Dermis blood vessel endothelial cell (primary cell): ENCODE results near the gene DUS3L. TPM values are rescaled to one million over a fixed set of nuclear protein-coding genes. Genes with fewer than 3 reads are reported as not detected.
"Not testable (repeated sequence)": the region's sequence is repeated elsewhere in the genome, so short reads cannot be mapped to it uniquely, and the experiment has no call there.

Source experiments
- DNase-seq: peaks from one replicate; pipeline ENCODE4 v3.0.0; 2010
- total RNA-seq: library from RNA; depleted of rRNA; stranded (reverse); fragments of >200 nt; gene quantifications from 2 replicates; pipeline ENCODE4 v1.2.3, GENCODE V29; 2014

Gene DUS3L
- total RNA-seq, 1 donor from 2014 or later = 21.8 TPM

DNA sequence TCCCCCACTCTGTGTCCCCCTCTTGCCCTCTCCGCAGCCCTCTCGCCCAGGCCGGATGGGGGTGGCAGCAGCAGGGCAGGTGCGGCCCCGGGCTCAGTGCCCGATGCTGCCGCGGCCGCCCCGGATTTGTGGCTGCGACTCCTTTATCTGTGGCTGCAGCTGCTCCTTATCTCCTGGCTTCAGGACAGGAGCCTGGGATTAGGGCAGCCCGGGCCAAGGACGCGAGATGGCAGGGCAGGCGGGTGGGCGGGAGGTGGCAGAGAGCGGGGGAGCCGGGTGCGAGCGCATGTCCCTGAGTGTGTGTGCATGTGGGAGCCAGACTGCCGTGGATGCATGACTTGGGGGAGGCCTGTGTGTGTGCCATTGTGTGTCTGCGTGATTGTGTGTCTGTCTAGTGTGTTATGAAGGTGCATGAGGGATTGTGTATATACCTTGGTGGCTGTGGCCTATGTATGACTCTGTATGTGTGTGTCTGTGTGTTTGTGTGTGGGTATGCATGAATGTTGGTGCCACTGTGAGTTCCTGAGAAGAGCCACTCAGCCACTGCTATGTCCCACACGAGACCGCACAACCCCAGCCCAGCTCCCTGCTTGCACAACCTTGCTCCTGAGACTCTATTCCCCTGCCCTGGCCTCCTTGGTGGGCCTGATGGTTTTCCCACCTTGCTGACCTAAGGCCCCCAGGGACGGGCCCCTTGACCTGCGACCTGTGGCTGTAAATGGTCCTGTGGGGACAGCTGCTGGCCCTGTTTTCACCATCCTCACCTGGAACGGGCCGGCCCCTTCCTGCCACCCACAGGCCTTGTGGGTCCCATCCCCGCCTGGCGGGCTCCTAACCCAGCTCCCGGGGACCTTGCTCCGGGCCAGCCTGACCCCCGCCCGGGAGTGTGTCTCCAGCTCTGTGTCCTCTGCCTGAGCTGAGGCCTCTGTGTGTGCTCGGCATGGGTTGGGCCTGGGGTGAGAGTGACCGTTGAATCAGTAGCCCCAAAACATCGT is 8.6 kb upstream of the DUS3L start:
- DNase-seq = no peak

DNA sequence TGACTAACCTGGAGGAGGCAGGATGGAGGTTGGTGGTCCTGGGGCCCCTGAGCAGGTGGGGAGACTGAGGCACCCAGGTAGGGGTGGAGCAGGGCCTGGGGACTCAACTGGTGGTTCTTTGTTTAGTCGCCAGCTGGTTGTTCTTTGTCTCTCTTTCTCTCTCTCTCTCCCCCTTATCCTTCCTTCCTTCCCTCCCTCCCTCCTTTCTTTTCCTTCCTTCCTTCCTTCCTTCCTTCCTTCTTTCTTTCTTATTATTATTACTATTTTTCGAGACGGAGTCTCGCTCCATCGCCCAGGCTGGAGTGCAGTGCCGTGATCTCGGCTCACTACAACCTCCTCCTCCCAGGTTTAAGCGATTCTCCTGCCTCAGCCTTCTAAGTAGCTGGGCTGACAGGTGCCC is 7.3 kb upstream of the DUS3L start:
- DNase-seq = no peak

DNA sequence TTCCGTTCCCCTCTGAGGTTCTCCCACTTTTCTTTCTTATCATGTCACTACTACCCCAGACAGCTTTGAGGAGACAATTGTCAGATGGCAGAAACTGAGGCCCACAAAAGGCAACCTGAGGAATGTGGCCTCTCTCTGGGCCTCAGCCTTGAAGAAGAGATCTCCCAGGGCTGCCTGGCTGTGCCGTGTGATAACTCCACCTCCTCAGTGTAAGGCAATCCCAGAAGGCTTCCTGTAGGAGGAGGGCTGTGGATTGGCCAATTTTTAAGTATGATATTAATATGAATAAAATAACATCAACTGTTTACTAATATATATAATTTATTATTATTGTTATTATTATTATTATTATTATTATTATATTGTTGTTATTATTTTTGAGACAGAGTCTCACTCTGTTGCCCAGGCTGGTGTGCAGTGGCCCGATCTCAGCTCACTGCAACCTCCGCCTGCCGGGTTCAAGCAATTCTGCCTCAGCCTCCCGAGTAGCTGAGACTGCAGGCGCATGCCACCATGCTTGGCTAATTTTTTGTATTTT is 4.5 kb upstream of the DUS3L start:
- no peak for DNase-seq

DNA sequence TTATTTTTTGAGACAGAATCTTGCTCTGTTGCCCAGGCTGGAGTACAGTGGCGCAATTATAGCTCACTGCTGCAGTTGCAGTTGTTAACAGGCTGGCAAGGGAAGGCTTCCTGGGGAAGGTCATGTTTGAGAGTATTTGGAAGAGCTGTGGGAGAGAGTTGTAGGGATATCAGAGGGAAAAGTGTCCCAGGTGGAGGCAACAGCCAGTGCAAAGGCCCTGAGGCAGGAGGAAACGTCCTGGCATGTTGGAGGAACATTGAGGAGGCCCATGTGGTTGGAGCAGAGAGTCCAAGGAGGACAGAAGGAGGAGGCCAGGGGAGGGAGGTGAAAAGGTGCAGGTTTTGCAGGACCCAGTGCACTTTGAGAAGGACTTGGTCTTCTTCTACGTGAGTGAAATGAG is 2.2 kb upstream of the DUS3L start:
- DNase-seq = no peak

DNA sequence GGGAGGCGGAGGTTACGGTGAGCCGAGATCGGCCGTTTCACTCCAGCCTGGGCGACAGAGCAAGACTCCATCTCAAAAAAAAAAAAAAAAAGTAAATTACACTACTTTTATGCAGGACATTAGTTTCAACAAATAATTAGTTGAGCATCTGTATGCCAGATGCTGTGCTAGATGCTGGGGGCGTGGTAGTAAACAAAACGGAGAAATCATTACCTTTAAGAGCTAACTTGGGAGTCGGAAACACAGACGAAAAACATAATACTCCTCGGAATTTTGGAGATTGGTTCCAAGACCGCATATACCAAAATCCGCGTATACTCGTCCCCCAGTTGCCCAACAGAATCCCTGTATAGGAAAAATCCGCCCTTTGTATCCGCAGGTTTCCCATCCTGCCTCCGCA is 1.3 kb upstream of the DUS3L start:
- DNase-seq = no peak

DNA sequence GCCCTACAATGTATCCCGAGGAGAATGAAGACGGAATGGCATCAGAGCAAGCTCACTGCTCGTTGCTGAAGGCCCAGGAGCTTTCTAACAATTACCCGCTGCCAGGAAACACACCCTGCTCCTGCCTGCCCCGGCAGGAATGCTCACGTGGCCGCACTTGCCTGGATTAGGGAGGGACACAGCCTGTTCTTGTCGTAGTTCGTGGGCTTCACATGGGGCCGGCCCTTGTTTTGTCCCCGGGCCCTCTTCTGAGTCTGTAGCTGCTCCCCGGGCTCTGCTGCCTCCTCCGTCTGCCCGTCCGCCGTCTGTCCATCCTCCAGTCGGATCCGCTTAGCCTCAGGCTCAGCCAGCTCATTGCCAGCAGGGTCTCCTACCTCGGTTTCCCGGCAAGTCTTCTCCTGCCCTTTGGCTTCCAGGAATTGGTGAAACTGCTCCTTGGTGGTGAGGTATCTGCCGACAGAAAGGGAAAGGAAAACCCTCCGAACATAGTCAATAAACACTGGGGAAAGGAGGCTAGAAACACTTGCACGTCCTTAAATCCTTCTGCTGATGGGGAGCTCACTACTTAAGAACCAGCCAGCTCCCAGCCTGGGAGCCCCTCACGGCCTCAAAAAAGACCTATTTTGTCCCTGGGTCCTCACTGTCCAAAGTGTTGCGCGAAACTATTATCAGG is 941 bp downstream of the DUS3L start:
- DNase-seq = no peak

DNA sequence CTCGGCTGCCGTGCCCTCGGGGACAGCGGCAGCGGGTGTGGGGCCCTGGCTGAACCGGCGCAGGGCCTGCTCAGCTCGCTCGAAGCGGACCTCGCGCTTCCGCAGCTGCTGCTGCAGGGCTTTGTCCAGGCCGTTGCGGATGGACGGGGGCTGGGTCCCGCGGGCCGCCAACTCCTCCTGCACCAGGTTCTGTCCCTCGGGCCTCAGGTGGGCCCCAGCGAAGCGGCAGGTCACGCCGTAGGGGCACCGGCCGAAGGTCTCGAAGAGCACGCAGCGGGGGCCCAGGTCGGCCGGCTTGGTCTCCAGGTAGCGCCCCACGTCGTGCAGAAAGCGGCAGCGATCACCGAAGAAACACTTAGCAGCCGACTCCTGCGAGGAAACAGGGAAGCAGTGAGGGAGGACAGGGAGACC is 1.6 kb downstream of the DUS3L start:
- no peak for DNase-seq

DNA sequence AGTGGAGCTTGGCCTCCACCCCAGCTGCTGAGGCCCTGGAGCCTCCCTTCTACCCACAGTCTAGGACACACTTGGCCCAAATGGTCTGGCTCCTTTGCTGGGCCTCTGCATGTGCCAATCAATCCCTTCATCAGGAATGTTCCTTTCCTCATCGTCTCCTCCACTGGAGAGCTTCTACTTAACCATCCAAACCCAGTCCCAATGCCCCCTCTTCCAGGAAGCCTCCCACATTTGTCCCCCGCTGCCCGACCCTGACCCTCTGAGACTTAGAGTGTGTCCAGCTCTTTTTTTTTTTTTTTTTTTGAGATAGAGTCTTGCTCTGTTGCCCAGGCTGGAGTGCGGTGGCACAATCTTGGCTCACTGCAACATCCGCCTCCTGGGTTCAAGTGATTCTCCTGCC is 2.5 kb downstream of the DUS3L start:
- no peak for DNase-seq

DNA sequence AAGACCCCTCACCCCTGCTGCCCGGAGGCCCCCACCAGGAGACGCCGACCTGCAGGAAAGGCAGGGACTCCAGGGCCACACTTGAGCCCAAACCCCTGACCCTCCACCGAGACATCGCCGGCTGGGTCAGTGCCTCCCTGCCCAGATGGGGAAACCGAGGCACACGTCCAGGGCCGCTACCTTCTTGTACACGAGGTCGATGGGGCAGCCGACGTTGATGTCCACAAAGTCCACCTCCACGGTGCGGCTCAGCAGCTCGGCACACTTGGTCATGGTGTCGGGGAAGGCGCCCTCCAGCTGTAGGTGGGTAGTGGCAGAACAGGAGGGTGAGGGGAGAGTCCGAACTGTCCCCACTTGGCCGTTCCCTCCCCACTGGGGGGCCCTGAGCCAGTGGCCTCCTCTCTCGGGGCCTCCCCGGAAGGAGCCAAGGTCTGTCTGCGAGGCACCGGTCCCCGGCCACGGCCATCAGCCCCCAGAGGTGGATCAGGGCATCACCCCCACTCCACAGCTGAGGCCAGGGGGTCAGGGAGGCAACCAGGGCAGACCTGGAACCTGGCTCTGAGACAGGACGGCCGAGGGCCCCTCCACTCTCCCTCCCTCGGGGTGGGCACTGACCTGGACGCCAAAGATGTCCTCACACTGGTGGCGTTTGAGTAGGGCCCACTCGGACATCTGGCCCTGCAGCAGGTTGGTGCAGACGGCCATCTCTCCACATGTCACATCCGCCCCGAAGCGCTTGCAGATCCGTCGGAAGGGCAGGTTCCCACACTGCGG is 3.4 kb downstream of the DUS3L start:
- no peak for DNase-seq

DNA sequence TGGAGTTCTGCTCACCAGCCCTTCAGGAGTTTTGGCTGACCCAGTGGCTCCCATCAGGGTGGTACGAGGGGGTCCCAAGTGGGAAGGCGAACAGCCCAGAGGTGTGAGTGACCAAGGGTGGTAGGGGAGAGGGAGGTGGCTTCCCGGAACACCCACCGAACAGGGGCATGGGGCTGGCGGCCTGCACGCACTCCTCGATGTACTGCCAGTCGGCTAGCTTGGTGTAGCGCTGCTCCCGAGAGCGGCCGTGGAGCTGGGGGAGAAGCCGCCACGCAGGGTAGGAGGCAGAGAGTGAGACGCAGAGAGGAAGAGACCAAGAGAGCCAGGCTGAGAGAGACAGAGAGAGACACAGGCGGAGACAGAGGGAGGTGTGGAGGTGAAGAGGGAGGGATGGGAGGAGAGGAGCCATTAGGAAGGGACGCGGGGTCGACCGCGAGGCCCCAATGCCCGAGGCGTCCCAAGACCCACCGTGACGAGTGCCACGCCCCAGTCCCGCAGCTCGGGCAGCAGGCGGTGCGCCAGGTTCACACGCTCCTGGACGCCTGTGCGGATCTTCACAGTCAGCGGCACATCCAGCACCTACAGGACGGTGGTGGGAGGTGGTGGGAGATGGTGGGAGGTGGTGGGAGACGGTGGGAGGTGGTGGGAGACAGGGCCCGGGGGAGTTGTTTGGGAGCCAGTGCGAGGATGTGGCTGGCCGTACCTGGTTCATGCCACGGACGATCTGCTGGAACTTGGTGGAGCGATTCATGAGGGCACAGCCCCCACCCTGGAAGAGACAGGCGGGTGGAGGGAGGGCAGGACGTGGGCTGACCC is 4.2 kb downstream of the DUS3L start:
- DNase-seq = no peak

DNA sequence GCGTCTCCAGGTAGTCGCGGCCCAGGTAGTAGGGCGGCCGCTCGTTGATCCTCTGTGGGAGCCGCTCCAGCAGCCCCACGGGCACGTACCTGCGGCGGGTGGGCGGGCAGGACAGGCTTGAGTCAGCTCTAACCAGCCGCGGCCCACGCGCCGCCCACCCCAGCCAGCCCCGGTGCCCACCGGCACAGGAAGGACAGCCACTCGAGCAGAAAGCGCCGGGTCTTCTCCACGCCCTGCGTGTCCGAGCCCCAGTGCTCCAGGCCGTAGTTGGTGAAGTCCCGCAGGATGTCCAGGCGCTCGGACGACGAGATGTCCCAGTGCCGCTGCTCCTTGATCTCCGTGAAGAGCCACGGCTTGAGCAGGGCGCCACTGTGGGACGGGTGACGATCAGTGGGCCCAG is 5.5 kb downstream of the DUS3L start:
- DNase-seq = no peak

DNA sequence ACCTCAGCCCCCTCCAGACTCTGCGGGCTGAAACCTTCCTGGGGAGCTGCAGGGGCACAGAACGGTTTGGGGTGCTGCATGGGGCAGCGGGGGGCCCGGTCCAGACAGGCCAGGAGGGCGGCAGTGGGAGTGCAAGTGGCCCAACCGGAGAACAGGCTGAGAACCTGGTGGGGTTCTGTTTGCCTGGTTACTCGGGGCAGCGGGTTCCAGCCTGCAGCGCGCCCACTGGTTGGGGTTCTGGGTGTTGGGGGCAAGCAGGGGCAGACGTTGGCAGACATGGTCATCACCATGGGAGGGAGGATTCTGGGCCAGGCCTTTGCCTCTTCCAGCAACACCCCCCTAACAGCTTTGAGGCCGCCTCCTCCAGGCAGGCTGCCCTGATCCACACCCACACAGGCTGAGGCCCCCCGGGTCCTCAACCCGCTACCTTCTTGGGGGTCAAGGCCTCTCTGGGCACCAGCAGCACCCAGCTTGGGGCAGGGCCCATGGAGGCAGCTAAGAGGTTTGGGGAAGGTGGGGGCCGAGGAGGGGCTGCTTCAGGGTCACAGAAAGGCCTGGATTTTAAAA is 6.3 kb downstream of the DUS3L start, which contains the start of gene PRR22:
Gene PRR22 (minus strand): TSS at position 166 of the 567 bp plus-strand sequence. CDS start 86 bp downstream, at position 80.
- no peak for DNase-seq

DNA sequence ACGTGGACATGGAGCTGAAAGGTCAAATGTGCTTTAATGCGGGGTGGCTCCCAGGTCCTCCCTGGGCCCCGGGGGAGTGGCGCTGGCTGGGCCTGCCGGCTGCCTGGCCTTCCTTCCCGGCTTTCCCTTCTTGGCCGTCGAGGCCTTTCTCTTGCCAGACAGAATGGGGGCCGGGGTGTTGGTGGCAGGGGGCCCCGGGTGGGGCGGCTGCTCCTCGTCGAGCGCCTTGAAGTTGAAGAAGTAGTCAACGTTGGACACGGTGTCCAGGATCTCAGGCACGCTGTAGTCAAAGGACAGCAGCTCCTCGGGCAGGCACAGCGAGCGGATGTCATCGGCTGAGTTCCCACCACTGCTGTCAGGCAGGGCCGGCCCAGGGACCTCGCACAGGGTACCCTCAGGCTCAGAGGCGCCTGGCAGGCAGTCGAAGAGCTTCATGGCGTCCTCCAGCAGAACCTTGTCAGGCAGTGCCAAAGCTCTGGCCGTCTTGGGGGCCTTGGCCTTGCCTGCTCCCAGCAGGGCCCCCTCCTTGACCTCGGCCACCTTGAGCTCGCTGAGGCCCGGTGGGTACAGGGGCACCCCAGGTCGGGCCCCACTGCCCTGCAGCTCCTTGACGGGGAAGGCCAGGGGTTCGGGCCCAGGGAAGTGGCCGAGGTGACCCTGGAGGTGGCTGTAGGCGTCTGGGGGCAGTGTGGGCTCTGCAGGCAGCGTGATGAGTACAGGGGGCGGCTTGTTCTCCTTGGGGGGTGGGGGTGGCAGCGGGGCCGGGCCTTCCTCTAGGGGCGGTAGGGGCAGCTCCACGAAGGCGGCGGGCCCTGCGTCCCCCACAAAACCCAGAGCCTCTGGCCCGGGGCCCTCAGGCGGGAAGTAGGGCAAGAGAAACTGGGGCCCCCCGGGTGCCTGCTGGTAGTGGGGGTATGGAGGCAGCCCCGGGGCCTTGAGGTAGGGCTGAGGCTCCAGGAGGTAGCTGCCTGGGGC is 7.7 kb downstream of the DUS3L start:
- no peak for DNase-seq

DNA sequence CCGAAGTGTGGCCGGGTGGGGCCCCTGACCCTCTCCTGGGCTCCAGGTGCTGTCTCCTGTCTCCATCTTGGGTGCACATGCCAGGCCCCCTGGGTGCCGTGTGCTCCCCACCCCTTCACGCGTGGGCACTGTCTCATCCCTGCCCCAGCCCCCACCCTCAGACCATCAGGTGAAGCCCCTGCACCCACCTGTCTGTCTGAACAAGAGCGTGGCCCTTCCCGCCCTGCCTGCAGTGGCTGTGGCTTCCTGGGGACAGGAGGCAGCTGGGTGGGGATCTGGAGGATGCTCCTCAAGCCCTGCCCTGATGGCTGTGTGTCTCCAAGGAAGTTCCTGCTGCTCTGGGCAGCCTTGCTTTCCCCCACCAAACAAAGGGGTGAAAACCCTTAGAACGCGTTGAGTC is 8.6 kb downstream of the DUS3L start:
- DNase-seq = no peak

DNA sequence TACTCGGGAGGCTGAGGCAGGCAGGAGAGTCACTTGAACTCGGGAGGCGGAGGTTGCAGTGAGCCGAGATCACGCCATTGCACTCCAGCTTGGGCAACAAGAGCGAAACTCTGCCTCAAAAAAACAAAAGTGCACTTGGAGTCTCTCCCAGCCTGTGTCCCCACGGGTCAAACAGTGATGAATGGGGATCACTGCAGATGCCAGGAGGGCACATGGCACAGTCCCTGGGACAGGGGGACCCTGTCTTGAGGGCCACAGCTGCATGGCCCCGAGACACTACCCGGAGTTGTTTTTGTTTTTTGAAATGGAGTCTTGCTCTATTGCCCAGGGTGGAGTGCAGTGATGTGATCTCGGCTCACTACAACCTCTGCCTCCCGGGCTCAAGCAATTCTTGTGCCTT is 10.0 kb downstream of the DUS3L start:
- DNase-seq = not testable (repeated sequence)

DNA sequence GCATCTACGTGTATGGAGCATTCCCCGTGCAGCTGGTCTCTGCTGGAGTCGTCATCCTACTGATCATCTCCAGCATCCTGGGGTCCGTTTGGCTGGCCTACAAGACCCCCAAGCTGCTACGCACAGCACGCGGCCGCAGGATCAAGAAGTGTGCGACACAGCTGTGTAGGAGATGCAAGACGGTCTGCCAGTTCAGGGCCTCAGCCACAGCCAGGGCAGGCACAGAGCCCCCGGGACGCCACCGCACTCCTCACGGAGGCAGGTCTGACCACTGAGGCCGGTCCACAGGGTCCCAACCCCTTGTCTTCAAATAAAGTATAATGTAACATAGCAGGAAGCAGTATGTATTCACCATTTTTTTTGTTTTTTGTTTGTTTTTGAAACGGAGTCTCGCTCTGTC is 12.6 kb downstream of the DUS3L start:
- DNase-seq = no peak

DNA sequence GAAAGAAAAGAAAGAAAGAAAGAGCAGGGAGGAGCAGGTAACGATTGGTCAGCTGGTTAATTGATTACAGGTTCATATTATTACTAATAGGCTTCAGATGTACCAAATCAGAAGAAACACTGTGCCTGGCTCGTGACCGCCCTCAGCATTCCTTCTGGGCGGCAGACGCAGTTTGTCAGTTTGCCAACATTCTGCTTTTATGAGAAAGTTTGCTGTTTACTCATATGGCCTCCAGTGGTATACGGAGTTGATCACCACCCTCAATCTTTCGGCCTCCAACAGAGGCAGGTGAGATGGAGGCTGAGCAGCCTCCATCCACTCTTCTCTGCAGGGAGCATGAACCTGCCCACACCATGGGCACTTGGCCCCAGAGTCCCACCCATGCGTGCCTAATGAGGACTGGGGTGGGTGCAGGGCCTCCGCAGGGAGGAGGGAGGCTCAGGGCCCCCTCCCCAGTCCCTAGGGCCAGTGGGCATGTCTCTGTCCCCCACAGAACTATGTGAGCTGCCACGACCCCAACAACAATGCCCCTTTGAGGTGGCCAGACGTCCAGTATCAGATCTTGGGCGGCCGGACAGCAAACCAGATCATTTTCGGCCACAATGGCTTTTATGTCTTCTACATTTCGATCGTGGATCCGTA is 15.2 kb downstream of the DUS3L start:
- DNase-seq = no peak

DNA sequence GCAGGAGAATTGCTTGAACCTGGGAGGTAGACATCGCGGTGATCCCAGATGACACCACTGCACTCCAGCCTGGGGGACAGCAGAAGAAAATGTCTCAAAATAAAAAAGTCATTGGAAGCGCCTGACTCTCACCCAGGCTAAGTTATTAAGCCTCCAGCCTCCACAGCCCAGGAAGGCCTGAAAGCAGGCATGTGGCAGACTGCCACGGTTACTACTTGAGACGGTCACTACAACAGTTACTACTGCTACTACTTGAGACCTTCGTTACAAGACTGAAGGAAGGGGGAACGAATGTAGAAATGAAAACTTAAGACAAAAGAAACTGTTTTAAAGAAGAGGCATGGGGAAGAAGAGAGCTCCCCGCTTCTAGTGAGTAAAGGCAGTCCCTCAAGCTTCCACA is 16.0 kb downstream of the DUS3L start:
- no peak for DNase-seq

DNA sequence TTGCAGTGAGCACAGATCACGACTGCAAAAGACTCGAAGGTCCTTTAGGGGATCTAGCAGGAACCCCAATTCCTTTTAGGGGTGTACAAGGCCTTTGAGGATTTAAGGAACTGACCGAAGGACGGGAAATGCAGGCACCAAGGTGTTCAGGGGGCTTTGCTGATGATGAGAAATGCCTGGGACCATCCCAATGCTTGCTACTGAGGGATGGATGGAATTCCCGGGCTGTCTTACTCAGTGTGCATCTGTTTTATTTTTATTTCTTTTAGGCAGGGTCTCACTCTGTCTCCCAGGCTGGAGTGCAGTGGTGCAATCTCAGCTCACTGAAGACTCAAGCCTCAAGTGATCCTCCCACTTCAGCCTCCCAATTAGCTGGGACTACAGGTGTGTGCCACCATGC is 17.7 kb downstream of the DUS3L start:
- DNase-seq = no peak

DNA sequence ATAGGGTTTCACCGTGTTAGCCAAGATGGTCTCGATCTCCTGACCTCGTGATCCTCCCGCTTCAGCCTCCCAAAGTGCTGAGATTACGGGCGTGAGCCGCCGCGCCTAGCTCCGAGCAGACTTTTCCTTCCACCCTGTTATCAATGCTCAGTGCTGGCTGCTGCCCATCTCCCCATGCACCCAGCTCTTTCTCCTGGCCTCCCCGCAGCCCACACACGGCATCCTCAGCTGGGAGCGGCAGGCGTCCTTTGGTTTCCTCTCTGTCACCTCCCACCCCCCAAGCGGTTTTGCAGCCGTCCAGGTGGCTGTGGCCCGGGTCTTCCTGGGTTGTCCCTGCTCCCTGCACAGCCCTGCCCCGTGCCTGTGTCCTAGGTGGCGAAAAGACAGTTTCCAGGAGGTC is 18.5 kb downstream of the DUS3L start:
- DNase-seq = no peak
